Large intestine (tissue), 3 donors: ENCODE data around the gene ANKRD60. TPM values are rescaled to one million over a fixed set of nuclear protein-coding genes. Genes with fewer than 3 reads are reported as not detected.

ENCODE experiments used
- DNase-seq, 2 donors: peaks; one replicate each; pipeline versions ENCODE4 v3.0.0 to v3.0.0-alpha.2; 2013
- H3K27ac ChIP-seq: one replicate; pipeline ENCODE4 v1.5.1; 2013; ENCODE audit warnings: low read length
- H3K27me3 ChIP-seq: 2 replicates; pipeline ENCODE4 v1.6.1; 2013; ENCODE audit warnings: low read length; ENCODE audit not compliant: control insufficient read depth, insufficient read depth
- H3K36me3 ChIP-seq: 2 replicates; pipeline ENCODE4 v1.6.1; 2013; ENCODE audit warnings: low read length; ENCODE audit not compliant: control insufficient read depth, insufficient read depth
- H3K4me1 ChIP-seq: one replicate; pipeline ENCODE4 v1.6.1; 2013; ENCODE audit warnings: low read length; ENCODE audit not compliant: control insufficient read depth, insufficient read depth
- H3K4me3 ChIP-seq: one replicate; pipeline ENCODE4 v1.5.1; 2013; ENCODE audit warnings: low read length
- H3K9me3 ChIP-seq: one replicate; pipeline ENCODE4 v1.6.1; 2013; ENCODE audit warnings: mild to moderate bottlenecking, low read depth, low read length, moderate library complexity; ENCODE audit not compliant: control insufficient read depth
- WGBS: methylation state at CpG from one replicate; pipeline ENCODE4 v1.1.5; 2013; ENCODE audit warnings: low lambda C conversion rate; ENCODE audit not compliant: insufficient coverage; 5-methylcytosine and 5-hydroxymethylcytosine counted together
- polyA plus RNA-seq: library from polyadenylated mRNA; unstranded; fragments of 120-200 nt; gene quantifications from one replicate; pipeline ENCODE4 v1.2.1, GENCODE V29; 2013

ANKRD60 gene
- polyA plus RNA-seq, 1 donor = not detected

- no CpG with 5 or more reads among the region's 10 CpGs for WGBS
- peaks cover 63% of the 10 kb centered on the region for H3K36me3 ChIP-seq
- no peak overlapping the region for H3K27ac ChIP-seq
- no peaks in the 10 kb centered on the region for H3K4me1 ChIP-seq
- no peaks in the 10 kb centered on the region for H3K9me3 ChIP-seq
- DNase-seq = no peak
- no peaks in the 10 kb centered on the region for H3K27me3 ChIP-seq
- H3K4me3 ChIP-seq = no peak overlapping the region
Observed at GRCh38 chr20:58245181-58245891, 16.9 kb upstream of the ANKRD60 start.

- WGBS = 89% methylated on average over 1 of the region's 7 CpGs
- peaks cover 63% of the 10 kb centered on the region for H3K36me3 ChIP-seq
- no peaks in the 10 kb centered on the region for H3K9me3 ChIP-seq
- H3K4me3 ChIP-seq = no peak overlapping the region
- no peak overlapping the region for H3K27ac ChIP-seq
- H3K4me1 ChIP-seq = no peaks in the 10 kb centered on the region
- DNase-seq = no peak
- no peaks in the 10 kb centered on the region for H3K27me3 ChIP-seq
Observed at GRCh38 chr20:58244517-58245030, 16.1 kb upstream of the ANKRD60 start.

- H3K9me3 ChIP-seq = no peaks in the 10 kb centered on the region
- WGBS = no CpG with 5 or more reads among the region's 9 CpGs
- no peak for DNase-seq
- H3K27ac ChIP-seq = no peak overlapping the region
- H3K27me3 ChIP-seq = no peaks in the 10 kb centered on the region
- H3K36me3 ChIP-seq = peaks cover 69% of the 10 kb centered on the region
- H3K4me1 ChIP-seq = no peaks in the 10 kb centered on the region
- H3K4me3 ChIP-seq = no peak overlapping the region
Observed at GRCh38 chr20:58243653-58244410, 15.4 kb upstream of the ANKRD60 start.

GRCh38 chr20:58242824-58243223, 14.4 kb upstream of the ANKRD60 start:
- DNase-seq = no peak
- H3K36me3 ChIP-seq = peaks cover 69% of the 10 kb centered on the region

GRCh38 chr20:58241766-58242465, 13.5 kb upstream of the ANKRD60 start:
- H3K27ac ChIP-seq = no peak overlapping the region
- H3K27me3 ChIP-seq = no peaks in the 10 kb centered on the region
- H3K9me3 ChIP-seq = no peaks in the 10 kb centered on the region
- peaks cover 63% of the 10 kb centered on the region for H3K36me3 ChIP-seq
- DNase-seq = no peak
- H3K4me3 ChIP-seq = no peak overlapping the region
- H3K4me1 ChIP-seq = no peaks in the 10 kb centered on the region
- WGBS = 88% methylated on average over 1 of the region's 6 CpGs

More at GRCh38 chr20:58242824-58243223, 14.4 kb upstream of the ANKRD60 start:
- Histone ChIP-seq H3K4me3 (no peak overlapping the region), H3K4me1 (no peaks in the 10 kb centered on the region), H3K9me3 (no peaks in the 10 kb centered on the region), H3K27me3 (no peaks in the 10 kb centered on the region), H3K27ac (no peak overlapping the region)
- 94% methylated on average over 3 of the region's 5 CpGs for WGBS

GRCh38 chr20:58240471-58240870, 12.0 kb upstream of the ANKRD60 start:
- H3K9me3 ChIP-seq = no peaks in the 10 kb centered on the region
- no peak overlapping the region for H3K27ac ChIP-seq
- no peaks in the 10 kb centered on the region for H3K27me3 ChIP-seq
- DNase-seq = no peak
- H3K4me3 ChIP-seq = no peak overlapping the region
- peaks cover 51% of the 10 kb centered on the region for H3K36me3 ChIP-seq
- WGBS = no CpG with 5 or more reads among the region's 4 CpGs
- no peaks in the 10 kb centered on the region for H3K4me1 ChIP-seq

- no CpG with 5 or more reads among the region's 7 CpGs for WGBS
- DNase-seq = no peak
- no peaks in the 10 kb centered on the region for H3K4me1 ChIP-seq
- H3K4me3 ChIP-seq = no peak overlapping the region
- H3K36me3 ChIP-seq = peaks cover 48% of the 10 kb centered on the region
- H3K9me3 ChIP-seq = no peaks in the 10 kb centered on the region
- no peaks in the 10 kb centered on the region for H3K27me3 ChIP-seq
- H3K27ac ChIP-seq = no peak overlapping the region
Observed at GRCh38 chr20:58239216-58239615, 10.8 kb upstream of the ANKRD60 start.

- Histone ChIP-seq H3K27me3 (no peaks in the 10 kb centered on the region), H3K27ac (no peak overlapping the region), H3K9me3 (no peaks in the 10 kb centered on the region), H3K4me1 (no peaks in the 10 kb centered on the region), H3K36me3 (peaks cover 44% of the 10 kb centered on the region), H3K4me3 (no peak overlapping the region)
- WGBS = no CpG with 5 or more reads among the region's 8 CpGs
- DNase-seq = no peak
Observed at GRCh38 chr20:58238490-58238889, 10.0 kb upstream of the ANKRD60 start.

GRCh38 chr20:58237318-58238132, 9.1 kb upstream of the ANKRD60 start:
- Histone ChIP-seq H3K27ac (no peak overlapping the region), H3K27me3 (no peaks in the 10 kb centered on the region), H3K4me1 (no peaks in the 10 kb centered on the region), H3K4me3 (no peak overlapping the region), H3K36me3 (peaks cover 36% of the 10 kb centered on the region), H3K9me3 (no peaks in the 10 kb centered on the region)
- WGBS = 82% methylated on average over 4 of the region's 7 CpGs
- no peak for DNase-seq
